Measurements from ENCODE around the gene C1orf159.

C1orf159 gene

GRCh38 chr1:1067860-1068516, 47.9 kb downstream of the C1orf159 start (continued):
- no peak for TF ChIP-seq ZNF26 (tag by site-specific recombination; IDR thresholded peaks at IDR 0.05)
- no peak for TF ChIP-seq ZNF354C (tag by site-specific recombination; IDR thresholded peaks at IDR 0.05; ENCODE audit: borderline replicate concordance, low read depth)
- no peak for TF ChIP-seq PRDM1 (tag by site-specific recombination; IDR thresholded peaks at IDR 0.05)
- TF ChIP-seq HIC1 (tag by site-specific recombination; IDR thresholded peaks at IDR 0.05) = 0 out of 2 replicates have a peak, but pooled peaks have one; percentile 7
- TF ChIP-seq ZNF18 (tag by site-specific recombination; IDR thresholded peaks at IDR 0.05) = no peak
- no peak for TF ChIP-seq ZNF394 (tag by site-specific recombination; IDR thresholded peaks at IDR 0.05; ENCODE audit: borderline replicate concordance)
- no peak; the same call in 1 of the 2 replicates for TF ChIP-seq KLF1 (tag by site-specific recombination; IDR thresholded peaks at IDR 0.05)
- no peak for TF ChIP-seq ZNF843 (tag by site-specific recombination; IDR thresholded peaks at IDR 0.05)
- TF ChIP-seq YY1 (tag by site-specific recombination; IDR thresholded peaks at IDR 0.05) = no peak
- TF ChIP-seq ZNF544 (tag by site-specific recombination; IDR thresholded peaks at IDR 0.05) = no peak
- TF ChIP-seq YY2 (tag by site-specific recombination; IDR thresholded peaks at IDR 0.05) = no peak
- no peak for TF ChIP-seq ZNF10 (tag by site-specific recombination; IDR thresholded peaks at IDR 0.05)
- no peak for TF ChIP-seq ZSCAN4 (tag by site-specific recombination; IDR thresholded peaks at IDR 0.05)
- no peak for TF ChIP-seq ZNF488 (tag by site-specific recombination; IDR thresholded peaks at IDR 0.05)
- TF ChIP-seq SCRT1 (tag by site-specific recombination; IDR thresholded peaks at IDR 0.05; ENCODE audit: borderline replicate concordance) = no peak

GRCh38 chr1:1067284-1067859, 48.5 kb downstream of the C1orf159 start:
- ChIA-PET POLR2A (no interaction called here), CTCF (interaction anchor here (0.6 to 1.2 kb wide), 2 partner anchors 14 to 83 kb away, joined by 3 read pairs; no protein-coding TSS in a partner anchor)
- TF ChIP-seq HIC1 (tag by site-specific recombination; IDR thresholded peaks at IDR 0.05) = peak; percentile 62; the same call in 1 of the 2 replicates
- TF ChIP-seq ZNF157 (tag by site-specific recombination; IDR thresholded peaks at IDR 0.05) = no peak
- no peak for TF ChIP-seq BCL11A (tag by site-specific recombination; IDR thresholded peaks at IDR 0.05; ENCODE audit: low read depth)
- no peaks in the 10 kb centered on the region for H3K9me3 ChIP-seq (ENCODE audit: control insufficient read depth, insufficient read depth, low read depth, low read length)
- no peak overlapping the region for H3K4me3 ChIP-seq (ENCODE audit: low read depth, low read length)
- no peaks in the 10 kb centered on the region for H3K36me3 ChIP-seq (ENCODE audit: control insufficient read depth in 2 of 2, insufficient read depth in 1 of 2, low read length in 2 of 2)
- no peaks in the 10 kb centered on the region for H3K4me1 ChIP-seq (ENCODE audit: control insufficient read depth, insufficient read depth, low read length)
- no peak overlapping the region for H3K27ac ChIP-seq (ENCODE audit: extremely low read depth, low read depth, low read length)
